ENCODE results near the gene NAT8L. TPM values are rescaled to one million over a fixed set of nuclear protein-coding genes. Genes with fewer than 3 reads are reported as not detected.

NAT8L gene
- total and polyA plus RNA-seq, 2 donors (not counting 1 experiment from before 2014, with no cell fraction given) = 0.03 to 0.25 TPM

DNA sequence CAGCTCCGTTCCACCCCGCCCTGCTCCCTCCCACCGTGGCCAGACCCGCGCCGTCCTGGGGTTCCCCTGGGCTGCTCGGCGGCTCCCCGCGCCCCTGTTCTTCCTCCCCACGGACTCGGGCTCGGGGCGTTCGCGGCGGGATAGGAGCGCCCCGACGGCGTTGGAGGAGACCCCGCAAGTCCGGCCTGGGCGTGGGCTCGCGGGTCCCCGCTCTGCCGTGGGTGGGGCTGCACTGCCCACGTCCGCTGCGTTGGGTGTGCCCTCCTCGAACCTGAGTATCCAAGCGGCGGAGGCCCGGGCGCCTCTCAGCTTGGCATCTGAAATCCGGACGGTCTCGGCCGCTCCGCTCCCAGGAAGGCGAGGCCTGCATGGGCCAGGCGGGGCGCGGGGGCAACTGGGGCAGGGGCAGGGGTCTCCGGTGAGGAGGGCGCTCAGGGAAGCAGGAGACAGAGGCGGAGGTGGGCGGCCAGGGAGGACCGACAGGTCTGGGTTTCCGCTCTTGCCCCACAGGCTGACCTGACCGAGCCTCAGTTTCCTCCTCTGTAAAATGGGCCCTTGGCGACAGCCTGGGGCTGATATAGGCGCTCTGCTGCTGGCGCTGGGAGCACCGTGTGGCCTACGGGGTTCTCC is 12.0 kb upstream of the NAT8L start:
- no peak for TF ChIP-seq EZH2 (IDR thresholded peaks at IDR 0.05; ENCODE audit: borderline replicate concordance, insufficient read depth, low read depth, low read length, poor library complexity, severe bottlenecking)
- CTCF ChIA-PET = no interaction called here
- Histone ChIP-seq H4K20me1 (ENCODE audit: control insufficient read depth, insufficient read depth, low read length, poor library complexity, severe bottlenecking) (peaks cover 11% of the 10 kb centered on the region), H3K4me2 (replicated peaks; ENCODE audit: low read depth, low read length, poor library complexity, severe bottlenecking) (no peak overlapping the region), H3K9me3 (ENCODE audit: control extremely low read depth in 1 of 3, control insufficient read depth in 2 of 3, insufficient read depth in 1 of 3, low read length in 2 of 3) (peaks cover 0 to 8% (median 0%) of the 10 kb centered on the region in 3 donors), H2AFZ (ENCODE audit: insufficient read depth, low read depth, low read length, poor library complexity, severe bottlenecking) (no peak overlapping the region), H3K4me1 (ENCODE audit: control insufficient read depth in 2 of 2, insufficient read depth in 2 of 2, low read length in 2 of 2) (peaks cover 0 to 7% of the 10 kb centered on the region in 2 donors), H3K9ac (ENCODE audit: low read length) (no peak overlapping the region), H3K79me2 (ENCODE audit: control insufficient read depth, insufficient read depth, low read length) (peaks cover 5% of the 10 kb centered on the region), H3K36me3 (replicated peaks in 1 of 2; ENCODE audit: control extremely low read depth in 1 of 2, control insufficient read depth in 1 of 2, extremely low read depth in 1 of 2, insufficient read depth in 2 of 2, low read length in 1 of 2) (no peaks in the 10 kb centered on the region), H3K27ac (ENCODE audit: low read length in 2 of 2) (no peak overlapping the region), H3K4me3 (ENCODE audit: control extremely low read depth in 1 of 5, extremely low read depth in 1 of 5, insufficient read depth in 1 of 5, low read depth in 2 of 5, low read length in 4 of 5) (no peak overlapping the region), H3K27me3 (replicated peaks in 1 of 4; ENCODE audit: control extremely low read depth in 1 of 4, control insufficient read depth in 3 of 4, insufficient read depth in 4 of 4, low read length in 3 of 4) (peaks cover 0 to 25% (median 0%) of the 10 kb centered on the region in 4 experiments)
- Mint-ChIP-seq H3K4me3 (no peak overlapping the region), H3K4me1 (peaks cover 2% of the 10 kb centered on the region), H3K9me3 (ENCODE audit: insufficient read depth) (no peaks in the 10 kb centered on the region), H3K27me3 (peaks cover 27% of the 10 kb centered on the region), H3K27ac (no peak overlapping the region)
- intact Hi-C loops (cut with micrococcal nuclease) = no loop called here
- no peak for ATAC-seq (ENCODE audit: low read depth)
- 43% methylated on average over 55 of the region's 57 CpGs for WGBS (ENCODE audit: insufficient coverage)
- no peak for DNase-seq
- POLR2A ChIA-PET = no interaction called here

DNA sequence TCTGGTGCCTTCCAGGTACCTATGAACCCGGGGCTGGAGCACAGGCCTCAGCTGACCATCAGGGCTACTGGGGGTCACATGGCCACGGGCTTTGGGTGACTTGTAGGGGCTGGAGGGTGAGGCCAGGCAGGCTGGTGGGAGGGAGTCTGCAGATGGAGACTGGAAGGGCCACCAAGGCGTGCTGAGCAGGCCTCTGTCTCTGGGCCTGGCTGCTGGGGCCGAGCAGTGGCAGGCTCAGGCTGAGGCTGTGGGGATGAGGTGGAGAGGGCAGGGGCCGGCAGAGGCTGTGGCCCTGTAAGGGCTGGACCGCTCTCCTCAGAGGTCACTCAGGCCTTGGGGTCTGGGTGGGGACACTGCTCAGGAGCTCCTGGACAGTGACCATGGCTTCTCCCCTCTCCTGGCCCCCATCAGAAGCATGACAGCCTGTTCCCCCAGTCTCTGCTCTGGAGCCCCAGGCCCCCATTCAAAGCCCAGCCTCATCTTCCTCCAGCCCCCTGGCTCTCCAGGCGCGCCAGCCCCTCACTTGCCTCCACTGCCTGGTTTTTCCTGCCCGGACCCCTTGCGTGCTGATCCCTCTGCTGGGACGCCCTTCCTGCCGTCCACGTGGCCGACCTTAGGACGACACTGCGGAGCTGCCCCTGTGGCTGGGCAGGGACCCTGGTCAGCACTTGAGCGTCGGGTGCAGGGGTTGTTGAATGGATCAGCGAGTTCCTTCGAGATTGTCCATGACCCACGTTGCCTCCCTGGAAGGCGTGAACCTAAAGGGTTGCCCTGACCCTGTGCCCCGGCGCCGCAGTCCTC is 11.1 kb upstream of the NAT8L start:
- ChIA-PET CTCF (no interaction called here), POLR2A (no interaction called here)
- peaks cover 3% of the 10 kb centered on the region for H3K79me2 ChIP-seq (ENCODE audit: control insufficient read depth, insufficient read depth, low read length)
- Mint-ChIP-seq H3K4me1 (no peaks in the 10 kb centered on the region), H3K4me3 (no peak overlapping the region), H3K9me3 (ENCODE audit: insufficient read depth) (no peaks in the 10 kb centered on the region), H3K27me3 (peaks cover 31% of the 10 kb centered on the region), H3K27ac (no peak overlapping the region)
- no peak overlapping the region for H3K4me2 ChIP-seq (replicated peaks; ENCODE audit: low read depth, low read length, poor library complexity, severe bottlenecking)
- peaks cover 0 to 25% (median 0%) of the 10 kb centered on the region in 4 experiments for H3K27me3 ChIP-seq (replicated peaks in 1 of 4; ENCODE audit: control extremely low read depth in 1 of 4, control insufficient read depth in 3 of 4, insufficient read depth in 4 of 4, low read length in 3 of 4)
- DNase-seq (no peak), ATAC-seq (ENCODE audit: low read depth) (no peak)
- H3K9ac ChIP-seq (ENCODE audit: low read length) = no peak overlapping the region
- peaks cover 0 to 8% (median 0%) of the 10 kb centered on the region in 3 donors for H3K9me3 ChIP-seq (ENCODE audit: control extremely low read depth in 1 of 3, control insufficient read depth in 2 of 3, insufficient read depth in 1 of 3, low read length in 2 of 3)
- WGBS (ENCODE audit: insufficient coverage) = 94% methylated on average over 25 of the region's 25 CpGs
- H3K27ac ChIP-seq (ENCODE audit: low read length in 2 of 2) = no peak overlapping the region
- no peak overlapping the region for H2AFZ ChIP-seq (ENCODE audit: insufficient read depth, low read depth, low read length, poor library complexity, severe bottlenecking)
- no peak for TF ChIP-seq EZH2 (IDR thresholded peaks at IDR 0.05; ENCODE audit: borderline replicate concordance, insufficient read depth, low read depth, low read length, poor library complexity, severe bottlenecking)
- TF ChIP-seq, protein P1, sequence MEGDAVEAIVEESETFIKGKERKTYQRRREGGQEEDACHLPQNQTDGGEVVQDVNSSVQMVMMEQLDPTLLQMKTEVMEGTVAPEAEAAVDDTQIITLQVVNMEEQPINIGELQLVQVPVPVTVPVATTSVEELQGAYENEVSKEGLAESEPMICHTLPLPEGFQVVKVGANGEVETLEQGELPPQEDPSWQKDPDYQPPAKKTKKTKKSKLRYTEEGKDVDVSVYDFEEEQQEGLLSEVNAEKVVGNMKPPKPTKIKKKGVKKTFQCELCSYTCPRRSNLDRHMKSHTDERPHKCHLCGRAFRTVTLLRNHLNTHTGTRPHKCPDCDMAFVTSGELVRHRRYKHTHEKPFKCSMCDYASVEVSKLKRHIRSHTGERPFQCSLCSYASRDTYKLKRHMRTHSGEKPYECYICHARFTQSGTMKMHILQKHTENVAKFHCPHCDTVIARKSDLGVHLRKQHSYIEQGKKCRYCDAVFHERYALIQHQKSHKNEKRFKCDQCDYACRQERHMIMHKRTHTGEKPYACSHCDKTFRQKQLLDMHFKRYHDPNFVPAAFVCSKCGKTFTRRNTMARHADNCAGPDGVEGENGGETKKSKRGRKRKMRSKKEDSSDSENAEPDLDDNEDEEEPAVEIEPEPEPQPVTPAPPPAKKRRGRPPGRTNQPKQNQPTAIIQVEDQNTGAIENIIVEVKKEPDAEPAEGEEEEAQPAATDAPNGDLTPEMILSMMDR (IDR thresholded peaks at IDR 0.05) = no peak
- no peak overlapping the region for H3K4me3 ChIP-seq (ENCODE audit: control extremely low read depth in 1 of 5, extremely low read depth in 1 of 5, insufficient read depth in 1 of 5, low read depth in 2 of 5, low read length in 4 of 5)
- intact Hi-C loops (cut with micrococcal nuclease) = no loop called here
- peaks cover 0 to 2% of the 10 kb centered on the region in 2 donors for H3K4me1 ChIP-seq (ENCODE audit: control insufficient read depth in 2 of 2, insufficient read depth in 2 of 2, low read length in 2 of 2)
- H3K36me3 ChIP-seq (replicated peaks in 1 of 2; ENCODE audit: control extremely low read depth in 1 of 2, control insufficient read depth in 1 of 2, extremely low read depth in 1 of 2, insufficient read depth in 2 of 2, low read length in 1 of 2) = no peaks in the 10 kb centered on the region
- peaks cover 7% of the 10 kb centered on the region for H4K20me1 ChIP-seq (ENCODE audit: control insufficient read depth, insufficient read depth, low read length, poor library complexity, severe bottlenecking)
